ENCODE measurements around the gene UGCG. TPM values are rescaled to one million over a fixed set of nuclear protein-coding genes. Genes with fewer than 3 reads are reported as not detected.

The UGCG gene
- total and polyA plus RNA-seq, 2 of the 8 experiments (the other 6 are each of a cell fraction or from before 2014, with no cell fraction given), result 14.9 to 34.0 TPM

- Histone ChIP-seq H3K23ac (ENCODE audit: insufficient read length) (no peak overlapping the region), H3K23me2 (ENCODE audit: low read depth, low read length) (no peaks in the 10 kb centered on the region), H3K14ac (ENCODE audit: insufficient read length) (no peak overlapping the region), H2BK20ac (ENCODE audit: low read length) (no peak overlapping the region), H2AFZ (ENCODE audit: low read length) (no peak overlapping the region), H3K27me3 (replicated peaks in 1 of 4; ENCODE audit: control insufficient read depth in 3 of 4, extremely low read depth in 1 of 4, insufficient read depth in 3 of 4, low read length in 3 of 4) (no peaks in the 10 kb centered on the region), H3K79me2 (ENCODE audit: control insufficient read depth in 1 of 2, insufficient read depth in 2 of 2, low read length in 2 of 2) (no peaks in the 10 kb centered on the region), H3K4ac (replicated peaks; ENCODE audit: insufficient read length, low read depth, low read length) (no peak overlapping the region), H4K91ac (replicated peaks; ENCODE audit: insufficient read length, low read length) (no peak overlapping the region), H3K56ac (replicated peaks; ENCODE audit: insufficient read length, low read depth, low read length) (no peak overlapping the region), H3K4me2 (ENCODE audit: insufficient read depth in 1 of 2, low read depth in 2 of 2, low read length in 2 of 2) (no peak overlapping the region), H4K5ac (ENCODE audit: insufficient read length, low read depth, low read length) (no peak overlapping the region), H2BK12ac (ENCODE audit: low read depth, low read length) (no peak overlapping the region), H3K4me1 (replicated peaks in 1 of 4; ENCODE audit: control insufficient read depth in 3 of 4, insufficient read depth in 4 of 4, low read length in 3 of 4) (peaks cover 0 to 3% (median 1%) of the 10 kb centered on the region in 4 experiments; a peak in 2 of 7 replicates), H3K4me3 (ENCODE audit: extremely low read depth in 1 of 4, insufficient read depth in 2 of 4, low read depth in 3 of 4, low read length in 4 of 4) (no peak overlapping the region), H2BK15ac (ENCODE audit: low read length) (no peak overlapping the region), H3K9ac (replicated peaks in 1 of 4; ENCODE audit: extremely low read depth in 1 of 4, low read depth in 3 of 4, low read length in 3 of 4) (no peak overlapping the region), H3K9me3 (ENCODE audit: insufficient read depth in 2 of 2, low read depth in 1 of 2, low read length in 1 of 2) (no peaks in the 10 kb centered on the region), H4K20me1 (replicated peaks in 1 of 2; ENCODE audit: control insufficient read depth in 1 of 2, insufficient read depth in 2 of 2, low read length in 2 of 2) (no peaks in the 10 kb centered on the region), H3K79me1 (ENCODE audit: low read depth, low read length) (no peaks in the 10 kb centered on the region), H3K27ac (ENCODE audit: low read depth, low read length) (no peak overlapping the region), H3K36me3 (ENCODE audit: control insufficient read depth in 2 of 4, insufficient read depth in 4 of 4, low read length in 3 of 4) (no peaks in the 10 kb centered on the region), H2AK5ac (ENCODE audit: low read depth, low read length) (no peak overlapping the region), H4K8ac (ENCODE audit: extremely low read depth, insufficient read depth, low read length) (no peak overlapping the region), H2BK120ac (replicated peaks; ENCODE audit: low read depth, low read length) (no peak overlapping the region), H3K18ac (ENCODE audit: extremely low read depth, low read length) (no peak overlapping the region), H2BK5ac (ENCODE audit: low read depth, low read length) (no peak overlapping the region)
- POLR2A ChIA-PET (ENCODE audit: partially characterized antibody), result interaction anchor here (0.8 kb wide), 1 partner anchor 9 kb away, joined by 4 read pairs; no protein-coding TSS in a partner anchor
- CTCF ChIA-PET (ENCODE audit: partially characterized antibody), result interaction anchor here (0.9 to 1.0 kb wide), 2 partner anchors 43 kb away, joined by 3 read pairs; no protein-coding TSS in a partner anchor
- 78% methylated on average over 7 of the region's 7 CpGs; no CpG with 5 or more reads in 1 of the 2 experiments for WGBS, 2 experiments (ENCODE audit: extremely low coverage in 1 of 2, insufficient coverage in 1 of 2, insufficient read length in 1 of 2, insufficient replicate concordance in 2 of 2, low coverage in 1 of 2, low lambda C conversion rate in 2 of 2, missing lambda C conversion rate in 1 of 2)
- DNase-seq (ENCODE audit: low read depth in 1 of 2, low spot score in 2 of 2) (no peak), FAIRE-seq (no peak)
- TF ChIP-seq EGR1 (IDR thresholded peaks at IDR 0.05; ENCODE audit: borderline replicate concordance, low read depth, low read length) (no peak), GTF2F1 (IDR thresholded peaks at IDR 0.05; ENCODE audit: borderline replicate concordance, low read depth, low read length) (no peak), HDAC6 (IDR thresholded peaks at IDR 0.05; ENCODE audit: low read depth, low read length) (no peak), RBBP5 (IDR thresholded peaks at IDR 0.05; ENCODE audit: borderline replicate concordance, low read depth, low read length) (no peak), MAFK (IDR thresholded peaks at IDR 0.05; ENCODE audit: low read depth, low read length) (no peak), SIX5 (IDR thresholded peaks at IDR 0.05; ENCODE audit: low read depth, low read length) (no peak), BCL11A (IDR thresholded peaks at IDR 0.05; ENCODE audit: low read depth in 2 of 2, low read length in 2 of 2) (no peak), SAP30 (IDR thresholded peaks at IDR 0.05; ENCODE audit: insufficient read depth, insufficient replicate concordance, low read length) (no peak), GABPA (IDR thresholded peaks at IDR 0.05; ENCODE audit: borderline replicate concordance, insufficient read depth, low read length) (no peak), NRF1 (IDR thresholded peaks at IDR 0.05; ENCODE audit: low read depth, low read length) (no peak)
Measured at GRCh38 chr9:111959468-111960359, 63.1 kb downstream of the UGCG start.

All from H1 (cell line).